Suprapubic skin (tissue), 4 donors: ENCODE measurements around the gene CCS. TPM values are rescaled to one million over a fixed set of nuclear protein-coding genes. Genes with fewer than 3 reads are reported as not detected.

Experiments
- DNase-seq, 2 donors: peaks; one replicate each; pipeline ENCODE4 v3.0.0-alpha.2; 2019; ENCODE audit warnings: low spot score in 2 of 2
- H3K27ac ChIP-seq: fragments of 200-600 bp; sonication (generic); one replicate; pipeline ENCODE4 v1.5.1; 2019
- H3K27me3 ChIP-seq: fragments of 200-600 bp; sonication (generic); one replicate; pipeline ENCODE4 v1.5.1; 2019
- H3K36me3 ChIP-seq: fragments of 200-600 bp; sonication (generic); one replicate; pipeline ENCODE4 v1.5.1; 2019
- H3K4me1 ChIP-seq: fragments of 200-600 bp; sonication (generic); one replicate; pipeline ENCODE4 v1.5.1; 2019
- H3K4me3 ChIP-seq: fragments of 200-600 bp; sonication (generic); one replicate; pipeline ENCODE4 v1.5.1; 2019; ENCODE audit warnings: mild to moderate bottlenecking
- H3K9me3 ChIP-seq: fragments of 200-600 bp; sonication (generic); one replicate; pipeline ENCODE4 v1.5.1; 2019
- EP300 ChIP-seq: sonication (generic); formaldehyde crosslinking; IDR thresholded peaks from one replicate; pipeline ENCODE4 v1.6.1; 2017; ENCODE audit warnings: antibody characterized with exemption
- POLR2A ChIP-seq, 2 donors: fragments of 450-650 bp; IDR thresholded peaks; one replicate each; pipeline ENCODE4 v1.6.1; 2017; ENCODE audit warnings: antibody characterized with exemption in 2 of 2, mild to moderate bottlenecking in 2 of 2, moderate library complexity in 2 of 2
- POLR2AphosphoS5 ChIP-seq, 3 donors: sonication (generic); formaldehyde crosslinking; IDR thresholded peaks; one replicate each; pipeline ENCODE4 v1.6.1; 2017; ENCODE audit warnings: antibody characterized with exemption in 3 of 3
- WGBS: methylation state at CpG from one replicate; pipeline ENCODE4 v1.1.5; 2018; 5-methylcytosine and 5-hydroxymethylcytosine counted together
- total RNA-seq, 4 donors: library from RNA; depleted of rRNA; stranded (reverse); fragments of >200 nt; gene quantifications; one replicate each; pipeline ENCODE4 v1.1.0, GENCODE V29; 2016
- TF ChIP-seq, protein P1 (sequence below), 2 donors: fragments of 200-600 bp in 1 of 2; fragments of 450-650 bp in 1 of 2; sonication (generic) in 1 of 2; IDR thresholded peaks; one replicate each; pipeline ENCODE4 v1.5.1; 2016 to 2019; ENCODE audit warnings: antibody characterized with exemption in 2 of 2, mild to moderate bottlenecking in 1 of 2, moderate library complexity in 1 of 2

Gene CCS
- total RNA-seq, 4 donors from 2014 or later: 14.1 to 36.3 (median 20.2) TPM

DNA sequence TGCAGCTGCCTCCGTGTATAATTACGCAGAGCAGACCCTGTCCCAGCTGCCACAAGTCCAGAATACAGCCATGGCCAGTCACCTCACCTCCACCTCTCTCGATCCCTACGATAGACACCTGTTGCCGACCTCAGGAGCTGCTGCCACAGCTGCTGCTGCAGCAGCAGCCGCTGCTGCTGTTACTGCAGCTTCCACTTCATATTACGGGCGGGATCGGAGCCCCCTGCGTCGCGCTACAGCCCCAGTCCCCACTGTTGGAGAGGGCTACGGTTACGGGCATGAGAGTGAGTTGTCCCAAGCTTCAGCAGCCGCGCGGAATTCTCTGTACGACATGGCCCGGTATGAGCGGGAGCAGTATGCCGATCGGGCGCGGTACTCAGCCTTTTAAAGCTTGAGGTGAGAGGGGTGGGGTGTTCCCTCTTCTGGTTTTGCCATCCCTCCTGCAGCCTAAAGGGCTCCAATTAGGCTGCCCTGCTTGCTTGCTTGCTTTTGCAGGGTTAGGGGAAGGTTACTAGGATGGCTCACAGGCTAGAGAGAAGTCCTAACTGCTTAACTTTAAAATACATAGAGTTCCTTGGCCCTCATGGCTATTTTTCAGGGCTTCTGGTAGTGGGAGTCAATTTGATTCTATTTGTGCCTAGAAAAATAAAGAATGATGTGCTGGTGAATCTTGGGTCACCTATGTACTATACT is 50.9 kb downstream of the CCS start:
- 92% methylated on average over 19 of the region's 24 CpGs for WGBS
- H3K27me3 ChIP-seq: no peaks in the 10 kb centered on the region
- H3K4me3 ChIP-seq: no peak overlapping the region
- no peaks in the 10 kb centered on the region for H3K9me3 ChIP-seq
- TF ChIP-seq, protein P1, sequence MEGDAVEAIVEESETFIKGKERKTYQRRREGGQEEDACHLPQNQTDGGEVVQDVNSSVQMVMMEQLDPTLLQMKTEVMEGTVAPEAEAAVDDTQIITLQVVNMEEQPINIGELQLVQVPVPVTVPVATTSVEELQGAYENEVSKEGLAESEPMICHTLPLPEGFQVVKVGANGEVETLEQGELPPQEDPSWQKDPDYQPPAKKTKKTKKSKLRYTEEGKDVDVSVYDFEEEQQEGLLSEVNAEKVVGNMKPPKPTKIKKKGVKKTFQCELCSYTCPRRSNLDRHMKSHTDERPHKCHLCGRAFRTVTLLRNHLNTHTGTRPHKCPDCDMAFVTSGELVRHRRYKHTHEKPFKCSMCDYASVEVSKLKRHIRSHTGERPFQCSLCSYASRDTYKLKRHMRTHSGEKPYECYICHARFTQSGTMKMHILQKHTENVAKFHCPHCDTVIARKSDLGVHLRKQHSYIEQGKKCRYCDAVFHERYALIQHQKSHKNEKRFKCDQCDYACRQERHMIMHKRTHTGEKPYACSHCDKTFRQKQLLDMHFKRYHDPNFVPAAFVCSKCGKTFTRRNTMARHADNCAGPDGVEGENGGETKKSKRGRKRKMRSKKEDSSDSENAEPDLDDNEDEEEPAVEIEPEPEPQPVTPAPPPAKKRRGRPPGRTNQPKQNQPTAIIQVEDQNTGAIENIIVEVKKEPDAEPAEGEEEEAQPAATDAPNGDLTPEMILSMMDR (IDR thresholded peaks at IDR 0.05): no peak
- no peak for TF ChIP-seq EP300
- H3K4me1 ChIP-seq: peaks cover 69% of the 10 kb centered on the region
- no peak for DNase-seq
- H3K27ac ChIP-seq: no peak overlapping the region
- peaks cover 75% of the 10 kb centered on the region for H3K36me3 ChIP-seq

- peaks cover 49% of the 10 kb centered on the region for H3K4me1 ChIP-seq
- TF ChIP-seq POLR2AphosphoS5 (IDR thresholded peaks at IDR 0.05): no peak
- no peak for TF ChIP-seq POLR2A (IDR thresholded peaks at IDR 0.05)
- no peak for TF ChIP-seq EP300
- TF ChIP-seq, protein P1 (IDR thresholded peaks at IDR 0.05): no peak
- no peak for DNase-seq
Measured at GRCh38 chr11:66646828-66647227, 53.8 kb downstream of the CCS start.

GRCh38 chr11:66649903-66650302 is 56.9 kb downstream of the CCS start:
- Histone ChIP-seq H3K27me3 (no peaks in the 10 kb centered on the region), H3K4me3 (no peak overlapping the region), H3K9me3 (no peaks in the 10 kb centered on the region), H3K27ac (no peak overlapping the region), H3K4me1 (peaks cover 20% of the 10 kb centered on the region), H3K36me3 (peaks cover 81% of the 10 kb centered on the region)
- TF ChIP-seq POLR2AphosphoS5 (IDR thresholded peaks at IDR 0.05) (no peak), EP300 (no peak), POLR2A (IDR thresholded peaks at IDR 0.05) (no peak)
- TF ChIP-seq, protein P1 (IDR thresholded peaks at IDR 0.05): no peak
- no peak for DNase-seq
- 92% methylated on average over 5 of the region's 5 CpGs for WGBS

More at GRCh38 chr11:66646828-66647227, 53.8 kb downstream of the CCS start:
- Histone ChIP-seq H3K27me3 (no peaks in the 10 kb centered on the region), H3K9me3 (no peaks in the 10 kb centered on the region), H3K27ac (no peak overlapping the region), H3K36me3 (peaks cover 81% of the 10 kb centered on the region), H3K4me3 (no peak overlapping the region)
- 72% methylated on average over 4 of the region's 4 CpGs for WGBS

DNA sequence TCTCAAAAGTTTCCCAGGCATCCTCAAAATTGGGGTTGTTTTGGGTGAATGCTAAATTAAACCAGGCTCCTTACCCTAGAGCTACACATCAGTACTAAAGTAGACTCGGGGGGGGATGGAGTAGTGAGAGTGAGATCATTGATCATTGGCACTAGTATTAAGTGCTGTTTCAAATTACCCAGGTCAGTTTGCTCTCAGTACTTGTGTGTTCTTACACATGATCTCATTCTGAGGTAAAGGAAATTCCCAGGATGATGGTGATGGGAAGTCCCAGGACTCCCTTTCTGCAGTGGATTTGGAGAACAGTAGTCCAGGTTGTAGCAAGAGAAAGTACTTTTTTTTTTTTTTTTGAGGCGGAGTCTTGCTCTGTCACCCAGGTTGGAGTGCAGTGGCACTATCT is 58.0 kb downstream of the CCS start:
- H3K4me3 ChIP-seq: no peak overlapping the region
- WGBS: 75% methylated on average over 2 of the region's 2 CpGs
- H3K9me3 ChIP-seq: no peaks in the 10 kb centered on the region
- no peak overlapping the region for H3K27ac ChIP-seq
- H3K27me3 ChIP-seq: no peaks in the 10 kb centered on the region
- H3K36me3 ChIP-seq: peaks cover 70% of the 10 kb centered on the region
- no peak for DNase-seq
- peaks cover 9% of the 10 kb centered on the region for H3K4me1 ChIP-seq
- TF ChIP-seq EP300 (no peak), POLR2AphosphoS5 (IDR thresholded peaks at IDR 0.05) (no peak), POLR2A (IDR thresholded peaks at IDR 0.05) (no peak)
- TF ChIP-seq, protein P1 (IDR thresholded peaks at IDR 0.05): no peak

DNA sequence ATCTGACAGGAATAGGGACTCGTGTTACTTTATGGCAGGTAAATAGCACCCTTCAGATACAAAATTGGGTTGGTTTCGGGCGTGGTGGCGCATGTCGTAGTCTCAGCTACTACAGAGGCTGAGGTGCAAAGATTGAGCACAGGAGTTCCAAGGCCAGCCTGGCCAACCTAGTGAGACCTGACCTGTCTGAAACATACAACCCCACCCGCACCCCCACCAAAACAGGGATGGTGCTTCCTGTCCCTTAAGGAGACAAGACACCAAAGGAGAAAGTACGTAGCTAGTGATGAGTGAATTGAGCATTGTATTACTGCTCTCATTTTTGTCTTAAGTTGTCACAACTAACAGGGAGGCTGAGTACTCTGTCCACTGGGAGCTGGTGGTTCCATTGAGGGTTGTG is 59.7 kb downstream of the CCS start:
- no peak for TF ChIP-seq EP300
- WGBS: 86% methylated on average over 7 of the region's 7 CpGs
- Histone ChIP-seq H3K4me1 (peaks cover 7% of the 10 kb centered on the region), H3K36me3 (peaks cover 63% of the 10 kb centered on the region), H3K27me3 (no peaks in the 10 kb centered on the region), H3K27ac (no peak overlapping the region), H3K9me3 (no peaks in the 10 kb centered on the region), H3K4me3 (no peak overlapping the region)
- no peak for DNase-seq

- Histone ChIP-seq H3K27me3 (no peaks in the 10 kb centered on the region), H3K9me3 (no peaks in the 10 kb centered on the region), H3K4me3 (no peak overlapping the region), H3K4me1 (peaks cover 7% of the 10 kb centered on the region), H3K36me3 (peaks cover 58% of the 10 kb centered on the region), H3K27ac (no peak overlapping the region)
- TF ChIP-seq POLR2AphosphoS5 (IDR thresholded peaks at IDR 0.05): no peak
- TF ChIP-seq POLR2A (IDR thresholded peaks at IDR 0.05): no peak
- TF ChIP-seq, protein P1 (IDR thresholded peaks at IDR 0.05): no peak
- no peak for TF ChIP-seq EP300
- 86% methylated on average over 6 of the region's 6 CpGs for WGBS
- no peak for DNase-seq
Measured at GRCh38 chr11:66653123-66653522, 60.1 kb downstream of the CCS start.
